DMS114 treated with DMSO at 0.1 percent for 48 hours (cell line): Measurements from ENCODE around the gene BPIFA1.
A peak's percentile ranks its signal among the peaks of the same experiment; 100 is the strongest.

ENCODE experiments used
- DNase-seq: peaks from one replicate; lab custom pipeline; 2025; ENCODE audit not compliant: unreplicated experiment; lab: John Stamatoyannopoulos, UW

The BPIFA1 gene

DNA sequence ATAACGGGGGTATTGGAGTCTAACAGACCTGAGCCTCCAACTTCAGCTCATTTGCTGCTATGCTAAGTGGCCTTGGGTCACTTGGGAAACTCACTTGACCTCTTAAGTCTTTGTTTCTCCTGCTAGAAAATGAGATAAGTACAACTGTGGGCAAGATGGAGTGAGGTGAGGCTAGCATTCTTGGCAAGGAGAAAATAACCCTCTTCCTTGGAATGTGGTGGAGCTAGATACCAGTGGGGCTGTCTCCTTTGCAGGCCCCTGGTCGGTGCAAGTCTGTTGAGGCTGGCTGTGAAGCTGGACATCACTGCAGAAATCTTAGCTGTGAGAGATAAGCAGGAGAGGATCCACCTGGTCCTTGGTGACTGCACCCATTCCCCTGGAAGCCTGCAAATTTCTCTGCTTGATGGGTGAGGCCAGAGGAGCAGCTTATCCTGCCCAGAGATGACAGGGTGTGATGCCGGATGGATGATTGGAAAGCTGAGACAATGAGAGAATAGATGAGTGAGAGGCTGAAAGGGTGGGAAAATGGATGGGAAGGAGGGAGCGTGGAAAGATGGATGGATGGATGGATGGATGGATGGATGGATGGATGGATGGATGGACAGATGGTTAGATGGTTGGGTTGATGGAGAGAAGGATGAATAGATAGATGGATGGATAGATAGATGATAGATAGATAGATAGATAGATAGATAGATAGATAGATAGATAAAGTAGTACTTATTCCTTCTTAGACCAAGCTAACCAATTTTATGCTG lies 4.4 kb downstream of the BPIFA1 start:
- DNase-seq = no peak

DNA sequence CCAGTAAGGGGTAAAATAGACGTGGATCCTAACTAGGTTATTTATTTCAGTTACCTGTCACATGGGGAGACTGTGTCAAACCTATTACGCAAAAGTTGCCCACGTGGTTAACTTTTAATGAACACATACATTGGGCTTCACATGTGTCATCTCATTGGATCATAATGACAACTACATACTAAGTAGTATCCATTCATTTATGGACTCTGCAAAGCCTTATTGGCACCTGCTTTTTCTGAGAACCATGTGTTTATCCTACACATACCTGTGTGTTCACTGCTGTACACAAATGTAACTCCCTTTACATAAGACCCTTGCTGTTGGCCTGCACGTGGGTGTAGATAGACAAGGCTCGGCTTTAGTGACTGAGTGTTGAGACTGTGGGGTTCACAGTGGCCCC lies 5.1 kb downstream of the BPIFA1 start:
- no peak for DNase-seq

DNA sequence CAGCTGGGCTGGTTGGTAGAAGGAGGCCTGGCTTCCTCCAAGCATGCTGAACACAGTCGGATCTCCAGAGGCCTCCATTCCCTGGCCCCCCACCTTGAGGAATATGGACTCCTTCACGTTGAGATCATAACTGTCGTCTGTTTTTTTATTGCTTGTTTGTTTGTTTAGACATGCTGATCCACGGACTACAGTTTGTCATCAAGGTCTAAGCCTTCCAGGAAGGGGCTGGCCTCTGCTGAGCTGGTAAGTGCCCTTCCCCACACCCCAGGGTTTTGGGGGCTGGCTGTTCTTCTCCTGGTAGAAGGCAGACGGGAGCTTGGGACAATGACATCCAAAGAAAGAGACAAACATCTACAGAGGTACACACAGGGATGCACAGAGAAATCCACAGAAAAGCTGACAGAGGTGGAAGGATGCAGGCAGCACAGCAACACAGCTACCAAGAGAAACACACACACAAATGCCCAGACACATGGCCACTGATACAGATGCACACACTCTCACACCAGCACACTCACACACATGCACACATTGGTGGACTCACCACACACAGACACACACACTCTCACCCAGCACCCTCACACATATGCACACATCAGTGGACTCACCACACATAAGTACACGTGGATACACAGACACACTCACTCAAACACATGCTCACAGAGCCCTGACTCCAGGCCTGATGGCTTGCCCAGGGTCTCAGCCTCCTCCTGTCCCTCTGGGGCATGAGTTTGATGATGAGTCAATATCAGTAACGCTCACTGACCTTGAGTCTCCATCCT lies 6.7 kb downstream of the BPIFA1 start:
- no peak for DNase-seq

DNA sequence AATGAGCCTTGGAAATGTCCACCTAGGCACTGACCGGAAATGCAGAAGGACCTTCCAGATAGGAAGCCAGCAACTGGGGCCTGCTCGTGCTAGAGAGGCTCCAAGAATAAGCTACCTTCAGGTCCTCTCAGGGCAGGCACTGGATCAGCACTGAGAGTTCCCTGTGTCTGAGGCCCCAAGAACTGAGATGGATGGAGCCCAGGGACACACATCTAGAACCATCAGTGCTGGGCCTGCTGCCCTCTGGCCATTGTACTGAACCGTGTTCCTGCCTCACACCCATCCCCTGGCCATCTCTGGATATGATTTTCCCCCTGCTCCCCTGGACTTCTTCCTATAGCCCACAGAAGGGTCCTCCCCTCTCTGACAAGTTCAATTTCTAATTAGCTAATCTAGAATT lies 10.3 kb downstream of the BPIFA1 start:
- DNase-seq = no peak

DNA sequence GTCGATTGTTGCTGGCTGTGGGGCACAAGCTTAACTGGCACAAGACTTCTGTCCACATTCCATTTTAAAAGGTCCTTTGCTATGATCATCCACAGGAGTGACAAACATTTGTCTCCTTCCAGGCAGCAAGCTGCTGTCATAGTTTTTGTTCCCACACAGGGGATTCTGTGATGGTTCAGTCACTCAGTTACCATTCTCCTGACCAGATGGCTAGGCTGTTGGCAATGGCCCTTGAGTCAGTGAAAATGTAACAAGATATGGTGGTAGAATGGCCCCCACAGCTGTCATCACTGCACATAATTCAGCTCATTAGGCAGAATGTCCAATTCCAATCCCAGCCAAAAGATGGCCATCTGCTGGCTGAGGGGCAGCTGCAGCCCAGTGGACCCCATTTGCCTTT lies 13.7 kb downstream of the BPIFA1 start:
- DNase-seq = no peak

DNA sequence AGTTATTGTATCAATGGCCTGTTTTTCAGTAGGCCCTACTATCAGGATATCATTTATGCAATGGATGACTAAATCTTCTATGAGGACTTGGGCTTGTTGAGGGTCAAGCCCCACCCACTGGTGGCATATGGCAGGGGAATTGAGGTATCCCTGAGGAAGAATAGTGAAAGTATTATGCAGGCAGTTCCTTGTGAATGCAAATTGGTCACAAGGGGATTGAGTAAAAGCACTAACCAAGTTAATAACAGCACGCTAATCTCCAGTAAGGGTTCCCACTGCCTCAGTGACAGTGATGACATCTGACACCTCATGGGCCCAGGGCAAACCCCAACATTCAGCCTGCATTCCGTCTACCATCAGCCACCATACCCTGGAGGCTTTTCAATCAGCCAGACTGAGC lies 14.9 kb downstream of the BPIFA1 start:
- DNase-seq = no peak

DNA sequence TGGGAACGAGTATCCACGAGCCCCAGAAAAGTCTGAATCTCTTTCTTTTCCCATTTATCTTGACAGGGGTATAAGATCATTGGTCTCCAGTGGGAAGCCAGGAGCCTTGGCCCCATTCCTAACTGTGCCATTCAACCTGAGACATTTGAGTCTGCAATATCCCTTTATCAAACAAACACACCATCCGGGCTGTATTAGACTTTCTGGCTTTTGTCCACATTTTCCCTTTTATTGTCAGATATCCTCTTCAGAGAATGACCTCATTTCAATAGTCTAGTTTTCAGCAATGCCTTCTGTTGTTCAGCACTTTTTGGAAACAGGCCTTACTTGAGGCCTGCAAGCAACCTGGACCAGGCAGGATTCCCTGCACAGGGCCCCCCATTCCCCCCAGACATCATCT lies 15.7 kb downstream of the BPIFA1 start:
- DNase-seq = no peak

DNA sequence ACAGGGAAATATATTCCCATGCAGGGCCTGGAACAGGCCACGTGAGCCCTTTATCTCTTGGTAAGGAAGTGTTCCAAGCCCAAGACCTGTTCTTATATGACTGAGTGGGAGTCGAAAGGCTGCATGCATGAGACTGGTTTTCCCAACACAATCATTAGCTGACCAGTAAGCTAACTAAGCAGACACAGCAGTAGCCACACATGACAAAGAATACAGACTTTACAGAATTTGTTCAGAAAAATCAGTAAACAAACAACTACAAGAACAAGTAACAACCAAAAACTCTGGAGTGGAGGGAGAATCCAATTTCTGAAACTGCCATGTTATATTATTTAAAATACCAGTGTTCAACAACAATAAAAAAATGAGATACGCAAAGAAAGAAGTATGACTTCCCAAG lies 16.7 kb downstream of the BPIFA1 start:
- no peak for DNase-seq

DNA sequence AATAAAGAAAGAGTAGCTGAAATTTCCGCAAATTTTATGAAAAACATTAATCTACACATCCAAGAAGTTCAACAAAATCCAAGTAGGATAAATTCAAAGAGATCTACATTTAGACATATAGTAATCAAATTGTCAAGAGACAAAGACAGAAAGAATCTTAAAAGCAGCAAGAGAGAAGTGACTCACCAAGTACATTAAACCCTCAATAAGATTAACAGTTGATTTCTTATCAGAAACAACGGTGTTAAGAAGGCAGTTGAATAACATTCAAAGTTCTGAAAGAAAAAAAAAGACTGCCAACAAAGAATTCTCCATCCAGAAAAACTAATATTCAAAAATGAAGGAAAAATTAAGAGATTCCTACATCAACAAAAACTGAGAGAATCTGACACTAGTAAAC lies 19.2 kb downstream of the BPIFA1 start:
- DNase-seq = no peak

DNA sequence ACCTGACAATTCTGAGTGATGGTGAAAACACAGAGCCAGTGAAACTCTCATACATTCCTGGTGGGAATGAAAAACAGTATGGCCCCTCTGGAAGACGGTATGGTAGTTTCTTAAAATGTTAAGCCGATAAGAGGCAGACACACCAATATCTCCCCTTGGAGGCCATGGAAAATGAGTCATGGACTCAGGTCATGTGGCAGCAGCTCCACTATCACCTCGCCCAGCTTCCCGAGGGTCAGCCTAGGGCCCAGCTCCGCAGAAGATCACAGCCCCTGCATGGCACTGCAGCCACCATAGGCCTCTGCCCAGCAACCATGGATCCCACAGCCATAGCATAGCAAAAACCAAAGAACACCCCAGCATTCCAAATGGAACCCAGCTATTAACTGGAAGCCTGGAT lies 21.4 kb downstream of the BPIFA1 start:
- no peak for DNase-seq

DNA sequence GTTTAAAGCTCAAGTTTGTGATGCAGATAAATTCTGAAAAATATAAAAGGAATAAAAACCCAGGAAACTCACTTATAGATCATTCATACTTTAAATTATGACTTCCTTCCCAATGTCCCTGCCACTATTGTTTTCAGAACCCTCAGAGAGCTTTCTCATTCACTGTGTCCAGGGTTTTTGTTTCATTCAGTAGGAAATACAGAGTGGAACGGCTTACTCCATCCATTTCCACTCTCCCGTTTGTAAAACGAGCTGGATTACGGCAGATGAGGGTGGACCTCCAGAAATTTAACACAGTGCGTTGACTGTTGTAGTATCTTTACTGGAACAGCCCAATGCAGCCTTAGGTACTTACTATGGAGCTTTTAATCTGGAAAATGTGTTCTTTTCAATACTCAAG lies 23.6 kb downstream of the BPIFA1 start:
- no peak for DNase-seq

DNA sequence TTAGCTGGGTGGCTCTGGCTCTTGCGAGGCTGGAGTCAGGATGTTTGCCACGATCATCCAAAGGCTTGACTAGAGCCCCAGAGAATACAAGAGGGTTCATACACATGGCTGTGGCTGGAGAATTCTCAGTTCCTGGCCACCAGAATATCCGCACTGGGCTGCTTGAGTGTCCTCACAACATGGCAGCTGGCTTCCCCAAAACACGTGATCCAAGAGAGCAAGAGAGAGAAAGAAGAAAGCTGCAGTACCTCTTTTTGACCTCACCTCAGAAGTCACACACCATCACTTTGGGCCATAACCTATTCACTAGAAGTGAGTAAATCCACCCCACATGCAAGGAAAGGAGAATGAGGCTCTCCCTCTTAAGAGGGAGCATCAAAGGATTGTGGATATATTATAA lies 25.7 kb downstream of the BPIFA1 start:
- no peak for DNase-seq

DNA sequence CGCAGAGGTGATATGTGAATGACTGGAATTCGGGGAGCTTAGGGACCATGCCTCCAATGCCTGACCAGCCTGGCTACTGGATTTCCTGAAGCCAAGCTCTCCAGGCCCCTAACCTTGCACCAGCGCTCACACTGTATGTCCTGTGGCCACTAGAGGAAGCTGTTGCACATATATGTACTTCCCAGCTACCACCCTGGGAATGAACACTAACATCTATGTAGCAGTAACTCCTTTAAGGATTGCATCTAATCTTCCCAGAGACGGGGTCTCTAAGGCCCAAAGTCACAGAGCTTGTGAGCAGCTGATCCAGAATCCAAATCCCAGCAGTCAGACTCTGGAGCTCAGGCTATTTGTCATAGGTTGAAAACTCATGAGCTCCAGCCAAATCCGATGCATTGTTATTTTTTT lies 26.9 kb downstream of the BPIFA1 start:
- peak; percentile 21 for DNase-seq

DNA sequence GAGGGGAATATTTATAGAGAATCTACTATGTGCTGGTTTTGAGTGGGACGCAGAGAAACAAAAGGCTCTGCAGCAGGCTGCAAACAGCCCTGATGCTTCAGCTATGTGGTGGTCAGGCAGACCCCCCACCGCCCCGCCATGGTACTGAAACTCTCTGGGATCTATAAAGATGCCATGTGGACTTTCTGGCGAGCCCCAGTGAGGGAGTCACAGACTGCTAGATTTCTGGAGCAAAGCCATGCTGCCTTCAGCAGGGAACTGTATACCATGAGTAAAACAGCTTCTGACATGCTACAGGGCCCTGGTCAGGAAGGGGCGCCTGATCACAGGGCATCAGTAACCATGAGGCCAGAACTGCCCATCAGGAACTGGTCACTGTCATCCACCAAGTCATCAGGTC lies 28.0 kb downstream of the BPIFA1 start:
- no peak for DNase-seq

DNA sequence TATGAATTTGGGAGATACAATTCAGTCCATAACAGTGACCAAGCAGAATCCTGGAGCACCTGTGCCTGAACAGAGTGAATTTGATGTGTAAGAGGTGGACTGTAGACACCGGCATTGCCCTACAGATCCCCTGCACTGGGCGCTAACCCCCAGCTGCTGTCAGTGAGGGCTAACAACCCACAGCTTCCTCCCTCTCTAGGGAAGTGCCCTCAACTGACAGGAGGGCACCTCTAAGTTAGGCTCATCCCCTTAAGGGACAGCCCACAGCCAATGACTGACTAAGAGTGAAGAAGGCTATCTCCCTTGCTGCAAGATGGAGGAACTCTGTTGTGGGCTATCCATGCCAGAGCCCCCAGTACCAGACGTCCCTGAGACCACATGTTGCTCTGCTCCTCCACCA lies 31.9 kb downstream of the BPIFA1 start:
- no peak for DNase-seq

DNA sequence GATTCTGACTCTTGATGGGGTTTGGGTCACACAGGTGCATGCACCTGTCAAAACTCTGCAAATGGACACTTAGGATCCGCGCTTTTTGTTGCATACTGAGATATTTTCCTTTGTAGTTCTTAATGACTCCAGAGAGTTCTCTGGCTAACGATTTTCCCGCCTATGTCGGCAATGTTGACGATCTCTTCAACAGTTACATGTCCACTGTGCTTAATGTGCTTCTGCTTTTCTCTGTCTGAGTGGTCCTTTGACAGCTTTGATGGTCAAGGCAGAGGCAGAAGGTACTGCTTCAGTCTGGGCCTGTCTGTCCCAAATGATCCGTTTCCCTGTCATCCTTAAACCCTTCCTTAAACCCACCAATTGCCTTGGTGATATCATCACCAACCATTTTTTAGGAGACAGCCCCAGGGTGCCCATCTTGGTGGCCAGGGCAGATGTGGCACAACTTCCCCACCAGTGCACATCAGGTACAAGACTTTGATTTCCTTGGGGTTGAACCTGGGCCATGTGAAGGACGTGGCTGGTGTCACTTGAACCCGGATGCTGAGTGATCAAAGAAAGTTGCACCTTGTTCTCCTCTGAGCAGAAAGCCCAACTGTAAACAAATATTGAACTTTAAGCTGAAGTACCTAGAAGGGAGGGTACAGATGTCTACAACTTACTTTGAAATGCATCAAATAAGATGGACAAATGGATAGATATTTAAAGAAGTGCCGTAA lies 36.5 kb downstream of the BPIFA1 start:
- no peak for DNase-seq

DNA sequence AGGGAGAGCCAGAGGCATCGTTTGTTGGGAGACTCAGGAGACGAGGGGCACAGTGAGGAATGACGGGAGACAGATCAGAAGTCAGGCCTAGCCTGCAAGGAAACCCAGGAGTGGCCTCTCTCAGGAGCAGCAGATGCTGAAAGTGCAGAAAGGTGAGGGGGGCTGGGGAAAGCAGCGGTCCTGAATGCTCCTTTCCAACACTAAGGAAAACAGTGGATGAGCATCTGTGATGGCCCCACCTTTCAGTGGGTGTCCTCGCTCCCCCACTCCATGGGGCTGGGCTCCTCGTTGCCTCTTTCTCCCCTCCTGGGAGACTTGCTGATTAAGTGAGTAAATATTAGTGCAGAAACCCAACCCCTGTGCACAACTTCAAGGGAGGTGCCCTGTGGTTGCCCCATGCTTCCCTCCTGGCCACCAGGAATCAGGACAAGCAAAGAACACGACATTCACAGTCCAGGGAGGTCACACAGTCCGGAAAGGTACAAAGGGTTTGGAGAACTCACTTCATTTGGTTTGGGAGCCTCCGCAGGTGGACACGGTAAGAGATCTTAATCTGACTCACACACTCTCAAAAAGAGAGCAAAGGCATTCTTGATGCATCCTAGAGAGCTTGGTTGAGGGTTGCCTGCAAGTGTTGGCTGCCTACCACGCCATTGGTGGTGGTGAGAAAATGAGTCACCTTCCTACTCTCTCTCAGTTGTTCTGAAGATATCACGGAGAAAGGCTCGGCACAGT lies 37.5 kb downstream of the BPIFA1 start:
- no peak for DNase-seq

DNA sequence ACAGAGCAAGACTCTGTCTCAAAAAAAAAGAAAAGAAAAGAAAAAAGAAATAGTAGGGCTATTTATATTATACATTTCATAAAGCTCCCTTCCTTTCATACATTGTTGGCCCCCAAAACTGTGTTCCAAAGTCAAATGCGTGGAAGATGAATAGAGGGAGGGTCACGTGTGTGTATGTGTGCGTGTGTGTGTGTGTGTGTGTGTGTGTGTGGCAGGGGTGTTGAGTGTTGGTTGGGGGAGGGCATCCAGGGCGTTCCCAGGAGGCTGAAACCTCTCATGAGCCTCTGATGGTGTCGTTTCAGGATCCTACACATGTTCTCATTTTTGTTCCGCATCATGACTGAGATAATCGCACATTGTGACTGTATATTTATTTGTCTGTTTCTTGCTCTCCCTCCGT lies 39.4 kb downstream of the BPIFA1 start:
- no peak for DNase-seq

DNA sequence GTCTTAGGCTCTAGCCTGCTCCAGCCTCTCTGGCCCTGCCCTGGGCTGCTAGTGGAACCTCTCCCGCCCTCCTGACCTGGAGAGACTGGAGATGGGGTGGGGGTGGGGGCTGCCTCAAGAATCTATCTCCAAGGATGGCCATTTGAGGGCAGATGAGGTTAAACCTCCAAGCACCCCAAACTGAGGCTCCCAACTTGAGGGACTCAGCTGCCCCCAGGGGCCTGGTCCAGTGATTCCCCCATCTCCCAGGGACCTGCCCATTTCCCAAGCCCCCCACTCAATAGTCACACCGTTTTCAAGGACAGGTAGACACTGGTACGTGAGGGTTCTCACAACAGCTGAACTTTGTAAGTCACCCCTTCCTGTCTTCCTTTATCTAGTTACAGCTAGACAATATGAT lies 40.1 kb downstream of the BPIFA1 start:
- DNase-seq = no peak

DNA sequence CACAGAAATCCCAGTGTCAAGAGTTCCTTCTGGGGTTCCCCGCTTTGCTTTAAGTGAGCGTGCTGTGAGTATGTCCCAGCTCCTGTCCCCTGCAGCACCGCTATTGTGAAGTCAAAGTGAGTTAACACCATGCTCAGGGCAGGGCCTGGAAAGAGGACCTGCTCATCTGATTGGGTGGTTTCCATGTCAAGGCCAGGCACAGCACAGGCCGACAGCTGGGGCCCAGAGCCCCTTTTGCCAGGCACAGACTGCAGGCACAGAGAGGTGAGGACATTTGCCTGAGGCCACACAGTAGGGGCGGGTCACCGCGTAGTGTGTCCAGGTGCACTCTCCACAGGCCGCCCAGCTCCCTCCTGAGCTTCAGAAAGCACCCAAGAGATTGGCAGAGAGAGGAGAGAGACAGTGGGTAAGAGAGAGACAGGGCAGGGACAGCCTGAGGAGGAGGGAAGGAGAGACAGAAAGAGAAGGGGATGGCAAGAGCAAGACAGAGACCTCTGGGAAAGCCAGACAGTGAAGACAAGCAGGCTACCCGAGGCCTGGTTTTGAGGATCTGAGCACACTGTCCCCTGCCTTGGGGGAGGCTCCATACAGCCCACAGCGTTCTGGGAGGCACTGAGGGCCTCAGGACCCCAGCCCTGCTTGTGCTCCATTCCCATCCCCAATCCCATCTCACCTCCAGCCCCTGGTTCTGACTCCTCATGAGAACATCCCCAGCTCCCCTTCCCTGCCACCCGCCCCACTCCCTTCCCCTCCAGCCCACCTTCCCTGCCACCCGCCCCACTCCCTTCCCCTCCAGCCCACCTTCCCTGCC lies 40.7 kb downstream of the BPIFA1 start:
- no peak for DNase-seq
